ENCODE data around the gene GGTLC2.
"Not testable (repeated sequence)": the region's sequence is repeated elsewhere in the genome, so short reads cannot be mapped to it uniquely, and the experiment has no call there.

Gene GGTLC2

GRCh38 chr22:22683668-22684361 is 39.4 kb downstream of the GGTLC2 start:
- H3K27me3 ChIP-seq (ENCODE audit: insufficient read depth, low read length), result no peaks in the 10 kb centered on the region
- no peak overlapping the region for H2AFZ ChIP-seq (ENCODE audit: low read length)
- H3F3A ChIP-seq (ENCODE audit: insufficient read depth, low read length), result no peaks in the 10 kb centered on the region
- H3K4me1 ChIP-seq (ENCODE audit: insufficient read depth, low read length, severe bottlenecking), result peaks cover 75% of the 10 kb centered on the region
- TF ChIP-seq CTCF (IDR thresholded peaks at IDR 0.05; ENCODE audit: low read length) (no peak), EZH2 (IDR thresholded peaks at IDR 0.05; ENCODE audit: borderline replicate concordance, low read length) (no peak)
- H3K36me3 ChIP-seq (ENCODE audit: insufficient read depth, low read length), result no peaks in the 10 kb centered on the region
- peak overlapping the region; percentile 32; the same call in 1 of the 2 replicates for H3K9ac ChIP-seq (ENCODE audit: low read length)
- H4K20me1 ChIP-seq (ENCODE audit: insufficient read depth, low read length), result no peaks in the 10 kb centered on the region
- H3K9me3 ChIP-seq (ENCODE audit: low read length), result no peaks in the 10 kb centered on the region
- no peak overlapping the region for H3K4me3 ChIP-seq (ENCODE audit: low read depth, low read length, poor library complexity, severe bottlenecking)
- no peaks in the 10 kb centered on the region for H3K9me2 ChIP-seq (ENCODE audit: low read depth, low read length)
- no peak overlapping the region for H3K4me2 ChIP-seq (ENCODE audit: low read length)
- no peaks in the 10 kb centered on the region for H3K79me2 ChIP-seq (ENCODE audit: insufficient read depth, low read length)
- peak overlapping the region; percentile 99 for H3K27ac ChIP-seq (ENCODE audit: low read depth, low read length, poor library complexity, severe bottlenecking)

- H3K79me2 ChIP-seq (ENCODE audit: insufficient read depth, low read length), result no peaks in the 10 kb centered on the region
- H3K27me3 ChIP-seq (ENCODE audit: insufficient read depth, low read length), result no peaks in the 10 kb centered on the region
- H3K4me1 ChIP-seq (ENCODE audit: insufficient read depth, low read length, severe bottlenecking), result peaks cover 76% of the 10 kb centered on the region
- no peaks in the 10 kb centered on the region for H3K36me3 ChIP-seq (ENCODE audit: insufficient read depth, low read length)
- H3K4me3 ChIP-seq (ENCODE audit: low read depth, low read length, poor library complexity, severe bottlenecking), result peak overlapping the region; percentile 24
- TF ChIP-seq EZH2 (IDR thresholded peaks at IDR 0.05; ENCODE audit: borderline replicate concordance, low read length) (no peak), CTCF (IDR thresholded peaks at IDR 0.05; ENCODE audit: low read length) (peak; percentile 88)
- H3K9me3 ChIP-seq (ENCODE audit: low read length), result no peaks in the 10 kb centered on the region
- no peak overlapping the region for H2AFZ ChIP-seq (ENCODE audit: low read length)
- H3K9ac ChIP-seq (ENCODE audit: low read length), result peak overlapping the region; percentile 76
- H3K4me2 ChIP-seq (ENCODE audit: low read length), result peak overlapping the region; percentile 55; the same call in 1 of the 2 replicates
- no peaks in the 10 kb centered on the region for H3K9me2 ChIP-seq (ENCODE audit: low read depth, low read length)
- no peaks in the 10 kb centered on the region for H4K20me1 ChIP-seq (ENCODE audit: insufficient read depth, low read length)
- H3K27ac ChIP-seq (ENCODE audit: low read depth, low read length, poor library complexity, severe bottlenecking), result peak overlapping the region; percentile 99
- H3F3A ChIP-seq (ENCODE audit: insufficient read depth, low read length), result no peaks in the 10 kb centered on the region
Observed at GRCh38 chr22:22684580-22685561, 40.5 kb downstream of the GGTLC2 start.

GRCh38 chr22:22685586-22685985 is 41.2 kb downstream of the GGTLC2 start:
- Histone ChIP-seq H3K9ac (ENCODE audit: low read length) (peak overlapping the region; percentile 76), H2AFZ (ENCODE audit: low read length) (no peak overlapping the region), H3K4me1 (ENCODE audit: insufficient read depth, low read length, severe bottlenecking) (peaks cover 78% of the 10 kb centered on the region), H3F3A (ENCODE audit: insufficient read depth, low read length) (no peaks in the 10 kb centered on the region), H4K20me1 (ENCODE audit: insufficient read depth, low read length) (no peaks in the 10 kb centered on the region), H3K36me3 (ENCODE audit: insufficient read depth, low read length) (no peaks in the 10 kb centered on the region), H3K4me2 (ENCODE audit: low read length) (peak overlapping the region; percentile 55), H3K4me3 (ENCODE audit: low read depth, low read length, poor library complexity, severe bottlenecking) (peak overlapping the region; percentile 24), H3K27me3 (ENCODE audit: insufficient read depth, low read length) (no peaks in the 10 kb centered on the region), H3K9me2 (ENCODE audit: low read depth, low read length) (no peaks in the 10 kb centered on the region), H3K9me3 (ENCODE audit: low read length) (no peaks in the 10 kb centered on the region), H3K79me2 (ENCODE audit: insufficient read depth, low read length) (no peaks in the 10 kb centered on the region), H3K27ac (ENCODE audit: low read depth, low read length, poor library complexity, severe bottlenecking) (peak overlapping the region; percentile 99)
- TF ChIP-seq EZH2 (IDR thresholded peaks at IDR 0.05; ENCODE audit: borderline replicate concordance, low read length), result no peak

- H4K20me1 ChIP-seq (ENCODE audit: insufficient read depth, low read length); H3F3A ChIP-seq (ENCODE audit: insufficient read depth, low read length); H3K27me3 ChIP-seq (ENCODE audit: insufficient read depth, low read length); H3K36me3 ChIP-seq (ENCODE audit: insufficient read depth, low read length); H3K79me2 ChIP-seq (ENCODE audit: insufficient read depth, low read length); H3K9me3 ChIP-seq (ENCODE audit: low read length); H3K4me3 ChIP-seq (ENCODE audit: low read depth, low read length, poor library complexity, severe bottlenecking); H3K9me2 ChIP-seq (ENCODE audit: low read depth, low read length); H2AFZ ChIP-seq (ENCODE audit: low read length): not testable (repeated sequence)
- peak overlapping the region; percentile 76 for H3K9ac ChIP-seq (ENCODE audit: low read length)
- H3K4me2 ChIP-seq (ENCODE audit: low read length), result peak overlapping the region; percentile 55; the same call in 1 of the 2 replicates
- peak overlapping the region; percentile 99 for H3K27ac ChIP-seq (ENCODE audit: low read depth, low read length, poor library complexity, severe bottlenecking)
- peaks cover 78% of the 10 kb centered on the region for H3K4me1 ChIP-seq (ENCODE audit: insufficient read depth, low read length, severe bottlenecking)
Observed at GRCh38 chr22:22686202-22687115, 42.0 kb downstream of the GGTLC2 start.
